BLaER1 treated with 17β-estradiol and CSF1 and Interleukin-3, amounts not matched to agents 10 nM and 100 nM (cell line): ENCODE results near the gene PLS1.

Source experiments
- H3K27ac ChIP-seq, 11 experiments: shearing (Covaris generic); formaldehyde crosslinking; 2 replicates each; pipeline ENCODE4 v1.8.1; 2022
- H3K27me3 ChIP-seq, 11 experiments: shearing (Covaris generic); formaldehyde crosslinking; 2 replicates each; pipeline ENCODE4 v1.8.1; 2022
- H3K36me3 ChIP-seq, 11 experiments: shearing (Covaris generic); formaldehyde crosslinking; 2 replicates each; pipeline ENCODE4 v1.8.1; 2022
- H3K4me1 ChIP-seq, 10 experiments: shearing (Covaris generic); formaldehyde crosslinking; 2 replicates each; pipeline ENCODE4 v1.8.1; 2022
- H3K4me2 ChIP-seq, 11 experiments: shearing (Covaris generic); formaldehyde crosslinking; 2 replicates each; pipeline ENCODE4 v1.8.1; 2022
- H3K4me3 ChIP-seq, 10 experiments: shearing (Covaris generic); formaldehyde crosslinking; 2 replicates each; pipeline ENCODE4 v1.8.1; 2022
- H3K9ac ChIP-seq, 11 experiments: shearing (Covaris generic); formaldehyde crosslinking; 2 replicates each; pipeline ENCODE4 v1.8.1; 2022
- H3K9me3 ChIP-seq, 11 experiments: shearing (Covaris generic); formaldehyde crosslinking; replicated peaks in 1 of 11; 2 replicates each; pipeline ENCODE4 v1.8.1; 2022
- H4K20me1 ChIP-seq, 11 experiments: shearing (Covaris generic); formaldehyde crosslinking; 2 replicates each; pipeline ENCODE4 v1.8.1; 2022
- Cebpa-rat ChIP-seq, 11 experiments: shearing (Covaris generic); IDR thresholded peaks; 2 replicates each; pipeline ENCODE4 v1.8.1; 2022

Gene PLS1

DNA sequence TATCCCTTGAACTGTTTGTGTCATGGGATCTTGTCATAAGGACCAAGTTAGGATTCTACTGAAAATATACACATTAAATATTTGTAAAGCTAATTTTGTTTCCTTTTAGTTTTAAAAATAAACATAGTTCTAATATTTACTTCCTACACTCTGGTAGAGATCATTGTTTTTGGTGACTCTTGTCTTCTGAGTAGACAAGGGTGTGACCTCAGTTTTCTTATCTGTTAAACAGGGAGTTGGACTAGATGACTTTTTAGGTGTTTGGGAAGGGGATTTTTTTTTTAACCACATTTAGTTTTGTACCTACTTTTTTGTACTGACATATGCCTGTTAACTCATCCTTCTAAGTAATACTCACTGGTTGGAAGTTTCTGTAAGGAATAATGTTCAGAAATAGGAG is 30.8 kb downstream of the PLS1 start:
- Histone ChIP-seq H3K9me3 (no peaks in the 10 kb centered on the region), H3K4me2 (no peak overlapping the region), H4K20me1 (no peaks in the 10 kb centered on the region), H3K9ac (no peak overlapping the region), H3K36me3 (no peaks in the 10 kb centered on the region), H3K27ac (no peak overlapping the region), H3K4me1 (peaks cover 0 to 11% (median 0%) of the 10 kb centered on the region in 10 experiments; a peak in 2 of 20 replicates), H3K4me3 (no peak overlapping the region), H3K27me3 (no peaks in the 10 kb centered on the region)
- TF ChIP-seq Cebpa-rat (IDR thresholded peaks at IDR 0.05): no peak

- TF ChIP-seq Cebpa-rat (IDR thresholded peaks at IDR 0.05): no peak
- Histone ChIP-seq H3K27ac (no peak overlapping the region), H3K27me3 (no peaks in the 10 kb centered on the region)
Observed at GRCh38 chr3:142628801-142629200, 32.6 kb downstream of the PLS1 start.

GRCh38 chr3:142633073-142633472 is 36.9 kb downstream of the PLS1 start:
- Histone ChIP-seq H3K4me2 (no peak overlapping the region), H3K36me3 (no peaks in the 10 kb centered on the region)

More at GRCh38 chr3:142628801-142629200, 32.6 kb downstream of the PLS1 start:
- Histone ChIP-seq H3K4me3 (no peak overlapping the region), H3K9ac (no peak overlapping the region), H3K4me1 (peaks cover 0 to 11% (median 0%) of the 10 kb centered on the region in 10 experiments; a peak in 2 of 20 replicates), H4K20me1 (no peaks in the 10 kb centered on the region), H3K4me2 (peak overlapping the region in 1 of 11 experiments; percentile 20; a peak in 1 of 22 replicates), H3K36me3 (no peaks in the 10 kb centered on the region), H3K9me3 (no peaks in the 10 kb centered on the region)

GRCh38 chr3:142636050-142636449 is 39.9 kb downstream of the PLS1 start:
- no peak overlapping the region for H3K9ac ChIP-seq
- no peaks in the 10 kb centered on the region for H3K4me1 ChIP-seq
- no peak overlapping the region for H3K4me2 ChIP-seq
- H4K20me1 ChIP-seq: no peaks in the 10 kb centered on the region
- no peak overlapping the region for H3K4me3 ChIP-seq
- no peaks in the 10 kb centered on the region for H3K27me3 ChIP-seq
- H3K27ac ChIP-seq: no peak overlapping the region
- no peaks in the 10 kb centered on the region for H3K36me3 ChIP-seq
- TF ChIP-seq Cebpa-rat (IDR thresholded peaks at IDR 0.05): no peak
- H3K9me3 ChIP-seq: no peaks in the 10 kb centered on the region

More at GRCh38 chr3:142633073-142633472, 36.9 kb downstream of the PLS1 start:
- H3K4me3 ChIP-seq: no peak overlapping the region
- no peak overlapping the region for H3K9ac ChIP-seq
- no peaks in the 10 kb centered on the region for H3K9me3 ChIP-seq
- no peak for TF ChIP-seq Cebpa-rat (IDR thresholded peaks at IDR 0.05)
- H3K4me1 ChIP-seq: peaks cover 0 to 11% (median 0%) of the 10 kb centered on the region in 10 experiments; a peak in 2 of 20 replicates
- no peak overlapping the region for H3K27ac ChIP-seq
- H3K27me3 ChIP-seq: no peaks in the 10 kb centered on the region
- no peaks in the 10 kb centered on the region for H4K20me1 ChIP-seq

DNA sequence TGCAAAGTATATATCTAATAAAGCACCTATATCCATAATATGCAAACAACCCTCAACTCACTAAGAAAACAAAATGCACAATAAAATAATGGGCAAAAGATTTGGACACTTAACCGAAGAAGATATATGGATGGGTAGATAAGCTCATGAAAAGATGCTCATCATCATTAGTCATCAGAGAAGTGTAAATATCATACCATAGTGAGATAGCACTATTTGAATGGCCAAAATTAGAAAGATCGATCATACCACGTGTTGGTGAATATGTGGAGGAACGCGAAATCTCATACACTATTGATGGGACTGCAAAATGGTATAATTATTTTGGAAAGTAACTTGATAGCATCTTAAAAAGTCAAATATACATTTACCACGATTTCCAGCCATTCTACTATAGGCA is 40.5 kb downstream of the PLS1 start:
- Histone ChIP-seq H3K27ac (no peak overlapping the region), H3K9me3 (no peaks in the 10 kb centered on the region), H3K4me1 (no peaks in the 10 kb centered on the region), H3K36me3 (no peaks in the 10 kb centered on the region), H4K20me1 (no peaks in the 10 kb centered on the region), H3K4me3 (no peak overlapping the region), H3K9ac (no peak overlapping the region), H3K27me3 (no peaks in the 10 kb centered on the region), H3K4me2 (no peak overlapping the region)
- TF ChIP-seq Cebpa-rat (IDR thresholded peaks at IDR 0.05): no peak

DNA sequence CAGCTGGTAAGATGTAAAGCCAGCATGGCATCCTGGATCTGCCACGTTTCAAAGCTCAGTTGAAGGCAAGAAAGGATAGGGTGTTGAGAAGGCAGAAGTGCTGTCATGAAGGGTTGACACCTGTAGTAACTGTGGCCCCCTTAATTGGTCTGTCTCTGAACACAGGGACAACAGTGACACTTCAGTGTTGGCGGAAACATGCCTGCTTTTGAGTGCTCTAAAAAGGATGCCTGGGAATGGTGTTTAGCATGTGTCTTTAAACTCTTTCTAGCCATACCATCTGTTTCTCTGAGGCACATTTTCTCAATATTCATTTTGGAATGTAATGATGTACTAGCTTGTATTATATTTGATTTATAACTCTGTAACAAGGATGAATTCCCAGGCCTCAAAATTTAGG is 42.1 kb downstream of the PLS1 start:
- TF ChIP-seq Cebpa-rat (IDR thresholded peaks at IDR 0.05): no peak
- H3K4me3 ChIP-seq: no peak overlapping the region
- no peaks in the 10 kb centered on the region for H3K36me3 ChIP-seq
- no peak overlapping the region for H3K4me2 ChIP-seq
- no peaks in the 10 kb centered on the region for H3K4me1 ChIP-seq
- no peaks in the 10 kb centered on the region for H4K20me1 ChIP-seq
- no peaks in the 10 kb centered on the region for H3K9me3 ChIP-seq
- no peak overlapping the region for H3K9ac ChIP-seq
- no peak overlapping the region for H3K27ac ChIP-seq
- H3K27me3 ChIP-seq: no peaks in the 10 kb centered on the region

- no peak overlapping the region for H3K9ac ChIP-seq
- no peaks in the 10 kb centered on the region for H3K9me3 ChIP-seq
- H3K4me3 ChIP-seq: no peak overlapping the region
- no peaks in the 10 kb centered on the region for H4K20me1 ChIP-seq
- H3K36me3 ChIP-seq: no peaks in the 10 kb centered on the region
- H3K27me3 ChIP-seq: no peaks in the 10 kb centered on the region
- no peak overlapping the region for H3K27ac ChIP-seq
- no peak overlapping the region for H3K4me2 ChIP-seq
- no peak for TF ChIP-seq Cebpa-rat (IDR thresholded peaks at IDR 0.05)
- H3K4me1 ChIP-seq: no peaks in the 10 kb centered on the region
Observed at GRCh38 chr3:142641504-142641903, 45.3 kb downstream of the PLS1 start.

GRCh38 chr3:142642956-142643355 is 46.8 kb downstream of the PLS1 start:
- H3K36me3 ChIP-seq: no peaks in the 10 kb centered on the region
- no peaks in the 10 kb centered on the region for H4K20me1 ChIP-seq
- no peak overlapping the region for H3K9ac ChIP-seq
- no peaks in the 10 kb centered on the region for H3K9me3 ChIP-seq
- no peaks in the 10 kb centered on the region for H3K27me3 ChIP-seq
- H3K27ac ChIP-seq: no peak overlapping the region
- H3K4me1 ChIP-seq: no peaks in the 10 kb centered on the region
- no peak overlapping the region for H3K4me2 ChIP-seq
- no peak for TF ChIP-seq Cebpa-rat (IDR thresholded peaks at IDR 0.05)
- H3K4me3 ChIP-seq: no peak overlapping the region

GRCh38 chr3:142644502-142644901 is 48.3 kb downstream of the PLS1 start:
- no peaks in the 10 kb centered on the region for H3K9me3 ChIP-seq
- H3K4me3 ChIP-seq: no peak overlapping the region
- no peak for TF ChIP-seq Cebpa-rat (IDR thresholded peaks at IDR 0.05)
- no peak overlapping the region for H3K9ac ChIP-seq
- H4K20me1 ChIP-seq: no peaks in the 10 kb centered on the region
- no peak overlapping the region for H3K27ac ChIP-seq
- no peaks in the 10 kb centered on the region for H3K27me3 ChIP-seq
- no peaks in the 10 kb centered on the region for H3K36me3 ChIP-seq
- H3K4me1 ChIP-seq: no peaks in the 10 kb centered on the region
- no peak overlapping the region for H3K4me2 ChIP-seq

GRCh38 chr3:142645236-142645793 is 49.1 kb downstream of the PLS1 start:
- H3K4me1 ChIP-seq: peaks cover 0 to 4% (median 0%) of the 10 kb centered on the region in 10 experiments; a peak in 1 of 20 replicates
- no peak overlapping the region for H3K4me2 ChIP-seq
- no peaks in the 10 kb centered on the region for H3K9me3 ChIP-seq
- no peak overlapping the region for H3K27ac ChIP-seq
- H3K36me3 ChIP-seq: no peaks in the 10 kb centered on the region
- no peak overlapping the region for H3K4me3 ChIP-seq
- TF ChIP-seq Cebpa-rat (IDR thresholded peaks at IDR 0.05): no peak
- H4K20me1 ChIP-seq: no peaks in the 10 kb centered on the region
- no peaks in the 10 kb centered on the region for H3K27me3 ChIP-seq
- no peak overlapping the region for H3K9ac ChIP-seq
